ENCODE measurements around the gene RNF2.

Gene RNF2

GRCh38 chr1:185033686-185034085 is 11.7 kb upstream of the RNF2 start:
- Histone ChIP-seq H3K27me3 (ENCODE audit: insufficient read depth, poor library complexity, severe bottlenecking) (no peaks in the 10 kb centered on the region), H3K27ac (replicated peaks) (no peak overlapping the region), H3K4me3 (replicated peaks; ENCODE audit: insufficient read depth, low read length) (no peak overlapping the region)
- DNase-seq (ENCODE audit: low read depth in 1 of 2, low spot score in 1 of 2), result no peak
- TF ChIP-seq GABPA (IDR thresholded peaks at IDR 0.05; ENCODE audit: low read depth), result no peak
- TF ChIP-seq REST (IDR thresholded peaks at IDR 0.05; ENCODE audit: insufficient replicate concordance, low read depth), result no peak
- TF ChIP-seq POLR2AphosphoS5 (IDR thresholded peaks at IDR 0.05; ENCODE audit: low read depth), result no peak
- no peak for TF ChIP-seq CTCF (IDR thresholded peaks at IDR 0.05; ENCODE audit: insufficient read depth, low read length)
- TF ChIP-seq SPI1 (IDR thresholded peaks at IDR 0.05; ENCODE audit: borderline replicate concordance, low read depth), result no peak

- DNase-seq (ENCODE audit: low read depth in 1 of 2, low spot score in 1 of 2), result no peak
- Histone ChIP-seq H3K27ac (replicated peaks) (no peak overlapping the region), H3K4me3 (replicated peaks; ENCODE audit: insufficient read depth, low read length) (no peak overlapping the region), H3K27me3 (ENCODE audit: insufficient read depth, poor library complexity, severe bottlenecking) (no peaks in the 10 kb centered on the region)
- TF ChIP-seq POLR2AphosphoS5 (IDR thresholded peaks at IDR 0.05; ENCODE audit: low read depth), result no peak
- TF ChIP-seq GABPA (IDR thresholded peaks at IDR 0.05; ENCODE audit: low read depth), result no peak
- no peak for TF ChIP-seq SPI1 (IDR thresholded peaks at IDR 0.05; ENCODE audit: borderline replicate concordance, low read depth)
- no peak for TF ChIP-seq REST (IDR thresholded peaks at IDR 0.05; ENCODE audit: insufficient replicate concordance, low read depth)
- TF ChIP-seq CTCF (IDR thresholded peaks at IDR 0.05; ENCODE audit: insufficient read depth, low read length), result no peak
These were observed 10.1 kb upstream of the RNF2 start for GRCh38 chr1:185035258-185035657.

- no peak for DNase-seq (ENCODE audit: low read depth in 1 of 2, low spot score in 1 of 2)
- H3K4me3 ChIP-seq (replicated peaks; ENCODE audit: insufficient read depth, low read length), result no peak overlapping the region
- no peak overlapping the region for H3K27ac ChIP-seq (replicated peaks)
- H3K27me3 ChIP-seq (ENCODE audit: insufficient read depth, poor library complexity, severe bottlenecking), result no peaks in the 10 kb centered on the region
- TF ChIP-seq CTCF (IDR thresholded peaks at IDR 0.05; ENCODE audit: insufficient read depth, low read length) (no peak), SPI1 (IDR thresholded peaks at IDR 0.05; ENCODE audit: borderline replicate concordance, low read depth) (no peak), REST (IDR thresholded peaks at IDR 0.05; ENCODE audit: insufficient replicate concordance, low read depth) (no peak), POLR2AphosphoS5 (IDR thresholded peaks at IDR 0.05; ENCODE audit: low read depth) (no peak), GABPA (IDR thresholded peaks at IDR 0.05; ENCODE audit: low read depth) (no peak)
These were observed 6.5 kb upstream of the RNF2 start for GRCh38 chr1:185038813-185039376.
